Measurements from ENCODE around the gene OTOA.
"Not testable (repeated sequence)": the region's sequence is repeated elsewhere in the genome, so short reads cannot be mapped to it uniquely, and the experiment has no call there.

The OTOA gene

DNA sequence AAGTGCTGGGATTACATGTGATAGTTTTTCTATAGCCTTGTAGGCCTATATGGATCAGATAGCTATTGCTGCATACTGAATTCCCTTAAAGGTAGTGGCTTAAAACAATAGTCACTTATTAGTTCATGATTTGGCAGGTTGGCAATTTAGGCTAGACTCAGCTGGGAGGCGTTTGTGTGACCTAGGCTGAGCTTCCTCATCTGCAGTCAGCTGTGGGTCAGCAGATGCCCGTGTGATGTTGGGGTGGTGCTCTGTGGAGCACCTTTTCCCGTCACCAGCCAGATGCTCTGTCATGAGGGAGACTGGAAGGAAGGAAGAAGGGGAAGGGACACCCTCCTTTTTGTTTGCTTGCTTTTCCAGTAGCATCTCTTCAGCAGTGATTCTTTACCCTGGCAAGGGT, 129.5 kb downstream of the OTOA start:
- in situ Hi-C loops (cut with MboI; ENCODE audit: low sequenced_read_pairs) = not testable (repeated sequence)

DNA sequence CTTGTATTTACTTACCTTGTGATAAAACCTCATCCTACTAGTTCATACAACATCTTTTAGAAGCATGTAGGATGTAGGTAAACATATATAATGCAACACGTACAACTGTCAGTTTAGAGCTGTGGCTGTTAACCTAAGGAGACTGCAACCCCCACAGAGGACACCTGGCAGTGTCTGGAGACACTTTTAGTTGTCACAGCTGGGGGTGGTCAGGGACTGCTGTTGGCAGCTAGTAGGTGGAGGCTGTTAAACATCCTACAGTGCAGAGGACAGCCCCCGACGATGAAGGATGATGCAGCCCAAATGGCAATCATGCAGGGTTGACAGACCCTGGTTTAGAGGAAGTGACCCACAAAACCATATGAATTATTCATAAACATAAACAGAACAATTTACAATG, 134.8 kb downstream of the OTOA start:
- in situ Hi-C loops (cut with MboI; ENCODE audit: low sequenced_read_pairs) = not testable (repeated sequence)

DNA sequence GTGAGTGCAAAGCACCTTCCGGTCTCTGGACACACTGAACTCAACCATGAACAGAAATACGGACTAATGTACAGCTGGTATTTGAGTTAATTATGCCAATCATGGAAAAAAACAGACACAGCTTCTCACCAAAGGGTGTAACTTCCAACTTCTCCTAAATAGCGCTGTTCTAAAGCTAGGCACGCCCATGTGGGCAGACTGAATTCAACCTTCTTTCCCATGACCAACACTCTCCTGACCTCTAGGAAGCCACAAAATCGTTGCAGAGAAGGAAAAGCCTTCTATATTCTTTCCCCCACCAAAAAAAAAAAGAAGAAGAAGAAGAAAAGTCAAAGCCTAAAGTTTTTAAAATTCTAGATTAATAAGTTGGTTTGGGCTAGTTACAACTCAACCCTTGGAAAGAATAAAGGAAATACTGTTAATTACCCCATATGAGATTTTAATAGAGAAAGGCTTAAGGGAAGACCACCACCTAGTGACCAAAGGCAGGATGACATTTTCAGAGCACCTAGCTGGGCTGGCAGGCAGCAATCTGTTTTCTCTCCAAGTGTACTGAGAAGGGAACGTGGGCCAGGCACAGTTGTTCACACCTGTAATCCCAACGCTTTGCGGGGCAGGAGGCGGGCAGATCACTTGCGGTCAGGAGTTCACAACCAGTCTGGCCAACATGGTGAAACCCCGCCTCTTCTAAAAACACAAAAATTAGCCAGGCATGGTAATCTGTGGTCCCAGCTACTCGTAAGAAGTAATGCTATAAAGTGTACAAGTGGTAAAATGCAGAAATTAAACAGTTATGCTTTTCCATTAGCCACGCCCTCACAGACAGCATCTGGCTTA, 138.0 kb downstream of the OTOA start:
- in situ Hi-C loops (cut with MboI; ENCODE audit: low sequenced_read_pairs) = loop anchor here (25.0 kb wide), 1 partner anchor 161 kb away; the partner anchor contains the start of gene UQCRC2

DNA sequence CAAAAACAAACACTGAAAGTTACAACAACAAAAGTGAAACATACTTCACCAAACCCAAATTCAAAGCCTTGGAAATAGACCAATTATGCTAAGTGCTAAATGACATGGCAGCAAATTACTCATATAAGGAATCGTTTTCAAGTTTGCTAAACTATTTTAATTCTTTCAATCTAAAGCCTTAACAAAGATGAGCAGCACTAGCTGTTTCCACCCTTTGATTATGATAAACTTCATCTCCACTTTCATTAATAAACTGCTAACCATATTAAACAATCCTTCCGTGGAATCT, 138.6 kb downstream of the OTOA start:
- in situ Hi-C loops (cut with MboI; ENCODE audit: low sequenced_read_pairs) = loop anchor here (25.0 kb wide), 1 partner anchor 160 kb away; the partner anchor contains the start of gene UQCRC2
